ENCODE data around the gene HLA-DOA.

GRCh38 chr6:33053230-33053629, 43.8 kb upstream of the HLA-DOA start:
- no peak for TF ChIP-seq POLR2AphosphoS5 (IDR thresholded peaks at IDR 0.05; ENCODE audit: low read depth, low read length)
- TF ChIP-seq REST (IDR thresholded peaks at IDR 0.05; ENCODE audit: insufficient read depth in 1 of 2, low read depth in 2 of 2, low read length in 2 of 2), result no peak
- TF ChIP-seq SIN3A (IDR thresholded peaks at IDR 0.05; ENCODE audit: borderline replicate concordance, insufficient read depth, low read length), result no peak
- no peak for TF ChIP-seq TAF1 (IDR thresholded peaks at IDR 0.05; ENCODE audit: borderline replicate concordance, insufficient read depth, low read length)

Measured in PFSK-1 (cell line).